Neutrophil (primary cell): ENCODE data around the gene FMNL1.
A peak's percentile ranks its signal among the peaks of the same experiment; 100 is the strongest.

Experiments used
- H3K27ac ChIP-seq: fragments of 200-600 bp; sonication (generic); 2 replicates; pipeline ENCODE4 v1.5.1; 2016; ENCODE audit warnings: mild to moderate bottlenecking, moderate library complexity
- H3K27me3 ChIP-seq: fragments of 200-600 bp; sonication (generic); 2 replicates; pipeline ENCODE4 v1.6.0; 2016; ENCODE audit warnings: mild to moderate bottlenecking
- H3K36me3 ChIP-seq: fragments of 200-600 bp; sonication (generic); 2 replicates; pipeline ENCODE4 v1.5.1; 2017
- H3K4me1 ChIP-seq, 2 experiments: fragments of 200-600 bp in 1 of 2; sonication (generic) in 1 of 2; 1 replicate in 1 of 2; 2 replicates in 1 of 2; pipeline versions ENCODE4 v1.5.1 to v1.6.1; 2013 to 2016; ENCODE audit warnings: low read depth in 1 of 2, low read length in 1 of 2, mild to moderate bottlenecking in 1 of 2, moderate library complexity in 1 of 2; ENCODE audit not compliant: control insufficient read depth in 1 of 2, insufficient read depth in 1 of 2
- H3K4me3 ChIP-seq, 2 experiments: fragments of 200-600 bp in 1 of 2; sonication (generic) in 1 of 2; 1 replicate in 1 of 2; 2 replicates in 1 of 2; pipeline ENCODE4 v1.5.1; 2013 to 2016; ENCODE audit warnings: low read depth in 1 of 2, low read length in 1 of 2, mild to moderate bottlenecking in 1 of 2, moderate library complexity in 1 of 2
- H3K9me3 ChIP-seq: fragments of 200-600 bp; sonication (generic); 2 replicates; pipeline ENCODE4 v1.5.1; 2016
- CTCF ChIP-seq: fragments of 200-600 bp; sonication (generic); IDR thresholded peaks from 2 replicates; pipeline ENCODE4 v1.5.1; 2016; ENCODE audit warnings: antibody characterized with exemption

Gene FMNL1

GRCh38 chr17:45253879-45254278 is 32.2 kb downstream of the FMNL1 start:
- Histone ChIP-seq H3K36me3 (peaks cover 38% of the 10 kb centered on the region), H3K4me1 (peaks cover under 1 to 28% of the 10 kb centered on the region in 2 experiments), H3K27me3 (no peaks in the 10 kb centered on the region), H3K9me3 (no peaks in the 10 kb centered on the region), H3K4me3 (no peak overlapping the region), H3K27ac (no peak overlapping the region)
- no peak for TF ChIP-seq CTCF

- Histone ChIP-seq H3K27ac (no peak overlapping the region), H3K27me3 (no peaks in the 10 kb centered on the region), H3K4me1 (peaks cover 0 to 24% of the 10 kb centered on the region in 2 experiments), H3K4me3 (no peak overlapping the region), H3K36me3 (peaks cover 24% of the 10 kb centered on the region), H3K9me3 (no peaks in the 10 kb centered on the region)
- TF ChIP-seq CTCF: no peak
Measured at GRCh38 chr17:45255358-45255757, 33.7 kb downstream of the FMNL1 start.

GRCh38 chr17:45256114-45256966 is 34.7 kb downstream of the FMNL1 start:
- Histone ChIP-seq H3K27ac (peak overlapping the region; percentile 68), H3K4me3 (peak overlapping the region in 1 of 2 experiments; percentile 15), H3K4me1 (peaks cover under 1 to 26% of the 10 kb centered on the region in 2 experiments), H3K36me3 (peaks cover 14% of the 10 kb centered on the region), H3K9me3 (no peaks in the 10 kb centered on the region), H3K27me3 (no peaks in the 10 kb centered on the region)
- TF ChIP-seq CTCF: no peak

- no peak for TF ChIP-seq CTCF
- Histone ChIP-seq H3K27me3 (no peaks in the 10 kb centered on the region), H3K4me1 (peaks cover 4 to 33% of the 10 kb centered on the region in 2 experiments), H3K36me3 (peaks cover 8% of the 10 kb centered on the region), H3K27ac (no peak overlapping the region), H3K9me3 (no peaks in the 10 kb centered on the region), H3K4me3 (no peak overlapping the region)
Measured at GRCh38 chr17:45257115-45257514, 35.4 kb downstream of the FMNL1 start.

- H3K4me3 ChIP-seq: no peak overlapping the region
- H3K27me3 ChIP-seq: no peaks in the 10 kb centered on the region
- H3K36me3 ChIP-seq: peaks cover 7% of the 10 kb centered on the region
- H3K9me3 ChIP-seq: no peaks in the 10 kb centered on the region
- peaks cover 9 to 41% of the 10 kb centered on the region in 2 experiments for H3K4me1 ChIP-seq
- TF ChIP-seq CTCF: no peak
- H3K27ac ChIP-seq: no peak overlapping the region
Measured at GRCh38 chr17:45258981-45259380, 37.3 kb downstream of the FMNL1 start.
